ENCODE results near the gene KLHL20. TPM values are rescaled to one million over a fixed set of nuclear protein-coding genes. Genes with fewer than 3 reads are reported as not detected.

The KLHL20 gene
- total RNA-seq, 1 experiment from 2014 or later: 11.4 TPM

GRCh38 chr1:173744651-173745050, 29.9 kb downstream of the KLHL20 start:
- H3K4me1 ChIP-seq (ENCODE audit: control insufficient read depth, insufficient read depth, low read length): no peaks in the 10 kb centered on the region
- no peaks in the 10 kb centered on the region; the same call in 1 of the 2 replicates for H3K36me3 ChIP-seq (ENCODE audit: control insufficient read depth, insufficient read depth, low read length)
- TF ChIP-seq REST (IDR thresholded peaks at IDR 0.05; ENCODE audit: insufficient read depth in 1 of 2, low read depth in 2 of 2, low read length in 1 of 2) (no peak), POLR2AphosphoS5 (IDR thresholded peaks at IDR 0.05; ENCODE audit: low read depth, low read length) (no peak), SIN3A (IDR thresholded peaks at IDR 0.05; ENCODE audit: borderline replicate concordance, insufficient read depth, low read depth, low read length) (no peak), TCF7L2 (IDR thresholded peaks at IDR 0.05; ENCODE audit: low read depth, low read length) (no peak)
- in situ Hi-C loops (cut with HindIII; ENCODE audit: low pct_unique_long_range_greater_than_20kb, low sequenced_read_pairs): no loop called here
- ChIA-PET POLR2A (no interaction called here), CTCF (no interaction called here)
- DNase-seq (ENCODE audit: low read depth, low spot score): no peak
- ATAC-seq: no peak
- no peaks in the 10 kb centered on the region for H3K27me3 ChIP-seq (ENCODE audit: control insufficient read depth, insufficient read depth, low read length)
- no TSS peak for BruUV-seq (replicated peaks)
- intact Hi-C loops (cut with micrococcal nuclease; ENCODE audit: unreplicated experiment): no loop called here
- H3K9me3 ChIP-seq (ENCODE audit: control insufficient read depth, insufficient read depth, low read depth, low read length): no peaks in the 10 kb centered on the region
- H3K27ac ChIP-seq (ENCODE audit: low read length): no peak overlapping the region
- H3K4me3 ChIP-seq (ENCODE audit: low read depth in 2 of 2, low read length in 2 of 2): no peak overlapping the region

- ATAC-seq (no peak), DNase-seq (ENCODE audit: low read depth, low spot score) (no peak)
- intact Hi-C loops (cut with micrococcal nuclease; ENCODE audit: unreplicated experiment): no loop called here
- BruUV-seq (replicated peaks): no TSS peak
- H3K27me3 ChIP-seq (ENCODE audit: control insufficient read depth, insufficient read depth, low read length): no peaks in the 10 kb centered on the region
- ChIA-PET CTCF (interaction anchor here (0.7 kb wide), 1 partner anchor 304 kb away, joined by 6 read pairs; no protein-coding TSS in a partner anchor), POLR2A (no interaction called here)
- no peaks in the 10 kb centered on the region for H3K4me1 ChIP-seq (ENCODE audit: control insufficient read depth, insufficient read depth, low read length)
- in situ Hi-C loops (cut with HindIII; ENCODE audit: low pct_unique_long_range_greater_than_20kb, low sequenced_read_pairs): no loop called here
- no peaks in the 10 kb centered on the region; the same call in 1 of the 2 replicates for H3K36me3 ChIP-seq (ENCODE audit: control insufficient read depth, insufficient read depth, low read length)
- H3K27ac ChIP-seq (ENCODE audit: low read length): no peak overlapping the region
- no peak overlapping the region for H3K4me3 ChIP-seq (ENCODE audit: low read depth in 2 of 2, low read length in 2 of 2)
- TF ChIP-seq REST (IDR thresholded peaks at IDR 0.05; ENCODE audit: insufficient read depth in 1 of 2, low read depth in 2 of 2, low read length in 1 of 2) (no peak), CTCF (IDR thresholded peaks at IDR 0.05) (no peak), POLR2AphosphoS5 (IDR thresholded peaks at IDR 0.05; ENCODE audit: low read depth, low read length) (no peak), SIN3A (IDR thresholded peaks at IDR 0.05; ENCODE audit: borderline replicate concordance, insufficient read depth, low read depth, low read length) (no peak), TCF7L2 (IDR thresholded peaks at IDR 0.05; ENCODE audit: low read depth, low read length) (no peak)
- no peaks in the 10 kb centered on the region for H3K9me3 ChIP-seq (ENCODE audit: control insufficient read depth, insufficient read depth, low read depth, low read length)
Observed at GRCh38 chr1:173749137-173749536, 34.4 kb downstream of the KLHL20 start.
